PC-3 (cell line): ENCODE measurements around the gene PGBD5. TPM values are rescaled to one million over a fixed set of nuclear protein-coding genes. Genes with fewer than 3 reads are reported as not detected.

Source experiments
- ATAC-seq: fragments of 200-7000 bp; cut with Tn5 transposase; 2 replicates; pipeline ENCODE4 v1.9.1; 2020; ENCODE audit warnings: mild to moderate bottlenecking, moderate library complexity
- BruUV-seq: library from RNA; stranded (reverse); fragments of 400-500 nt; replicated peaks from 2 replicates; lab custom pipeline; 2021; lab: Mats Ljungman, UMichigan
- CTCF ChIA-PET: fragments of 300-600 bp; sonication (Branson Sonifier 250); formaldehyde crosslinking; loops from one replicate; lab custom pipeline; 2022; ENCODE audit warnings: antibody characterized with exemption; lab: Charles Lee
- POLR2A ChIA-PET: fragments of 300-600 bp; sonication (Branson Sonifier 250); formaldehyde crosslinking; loops from one replicate; lab custom pipeline; 2022; ENCODE audit warnings: antibody characterized with exemption; ENCODE audit not compliant: unreplicated experiment; lab: Charles Lee
- DNase-seq: peaks from one replicate; pipeline ENCODE4 v3.0.0-alpha.2; 2015
- H2AFZ ChIP-seq: fragments of 300-600 bp; sonication (generic); 2 replicates; pipeline ENCODE4 v1.6.0; 2016; ENCODE audit warnings: antibody characterized with exemption, low read length
- H3F3A ChIP-seq: fragments of 300-600 bp; sonication (generic); one replicate; pipeline ENCODE4 v1.6.0; 2017; ENCODE audit warnings: antibody characterized with exemption, low read length, control low read depth, mild to moderate bottlenecking; ENCODE audit not compliant: unreplicated experiment
- H3K27ac ChIP-seq: fragments of 300-600 bp; sonication (generic); 2 replicates; pipeline ENCODE4 v1.5.1; 2016; ENCODE audit warnings: mild to moderate bottlenecking, low read length
- H3K27me3 ChIP-seq: fragments of 300-600 bp; sonication (generic); 2 replicates; pipeline ENCODE4 v1.6.1; 2016; ENCODE audit warnings: low read length, mixed read lengths
- H3K36me3 ChIP-seq: fragments of 300-600 bp; sonication (generic); 2 replicates; pipeline ENCODE4 v1.6.1; 2016; ENCODE audit warnings: low read depth, mixed run types, low read length, mixed read lengths
- H3K4me1 ChIP-seq: fragments of 300-600 bp; sonication (generic); 2 replicates; pipeline ENCODE4 v1.5.1; 2016; ENCODE audit warnings: low read length; ENCODE audit not compliant: insufficient read depth
- H3K4me2 ChIP-seq: fragments of 300-600 bp; sonication (generic); 2 replicates; pipeline ENCODE4 v1.6.0; 2016; ENCODE audit warnings: low read length
- H3K4me3 ChIP-seq: fragments of 300-600 bp; sonication (generic); 2 replicates; pipeline ENCODE4 v1.5.1; 2016; ENCODE audit warnings: mild to moderate bottlenecking, low read length, mixed read lengths
- H3K79me2 ChIP-seq: fragments of 300-600 bp; sonication (generic); 2 replicates; pipeline ENCODE4 v1.6.1; 2017; ENCODE audit warnings: low read length, mixed read lengths
- H3K9ac ChIP-seq: fragments of 300-600 bp; sonication (generic); 2 replicates; pipeline ENCODE4 v1.6.0; 2016; ENCODE audit warnings: mild to moderate bottlenecking, low read length
- H3K9me2 ChIP-seq: fragments of 300-600 bp; sonication (generic); replicated peaks from 2 replicates; pipeline ENCODE4 v1.6.1; 2016; ENCODE audit warnings: mixed run types, low read length, mixed read lengths
- H3K9me3 ChIP-seq: fragments of 300-600 bp; sonication (generic); 2 replicates; pipeline ENCODE4 v1.6.1; 2016; ENCODE audit warnings: low read length, mixed read lengths
- H4K20me1 ChIP-seq: fragments of 300-600 bp; sonication (generic); 2 replicates; pipeline ENCODE4 v1.6.1; 2016; ENCODE audit warnings: low read length, mixed read lengths
- EZH2 ChIP-seq: fragments of 300-600 bp; sonication (generic); IDR thresholded peaks from one replicate; pipeline ENCODE4 v1.6.1; 2017; ENCODE audit warnings: antibody characterized with exemption, mild to moderate bottlenecking, low read length; ENCODE audit not compliant: unreplicated experiment
- EZH2phosphoT487 ChIP-seq: fragments of 300-600 bp; sonication (generic); IDR thresholded peaks from 2 replicates; pipeline ENCODE4 v1.6.1; 2018; ENCODE audit warnings: mild to moderate bottlenecking, antibody characterized with exemption, low read length, borderline replicate concordance
- intact Hi-C: fragments of 100-400 bp; cut with micrococcal nuclease; formaldehyde crosslinking; loops from 2 replicates; pipeline ENCODE4 v1.9.0; 2023
- total RNA-seq: library from RNA; depleted of rRNA; stranded (reverse); fragments of >200 nt; gene quantifications from 2 replicates; pipeline ENCODE4 v1.2.3, GENCODE V29; 2014
- TF ChIP-seq, protein P1 (sequence below): fragments of 300-600 bp; sonication (generic); conservative IDR thresholded peaks from 2 replicates; pipeline ENCODE4 v1.5.1; 2017; ENCODE audit warnings: antibody characterized with exemption, low read depth, mild to moderate bottlenecking, low read length

PGBD5 gene
- total RNA-seq, 1 experiment from 2014 or later: under 0.01 TPM

- ATAC-seq (0 out of 2 replicates have a peak, but pooled peaks have one; percentile 14), DNase-seq (no peak)
- Histone ChIP-seq H3K36me3 (no peaks in the 10 kb centered on the region), H3K9me2 (no peaks in the 10 kb centered on the region), H3K4me3 (no peak overlapping the region), H3K9ac (no peak overlapping the region), H3K79me2 (no peaks in the 10 kb centered on the region), H3K4me2 (no peak overlapping the region), H3F3A (no peaks in the 10 kb centered on the region), H3K4me1 (no peaks in the 10 kb centered on the region), H2AFZ (no peak overlapping the region), H3K27me3 (peaks cover 8% of the 10 kb centered on the region), H4K20me1 (no peaks in the 10 kb centered on the region), H3K9me3 (no peaks in the 10 kb centered on the region), H3K27ac (no peak overlapping the region)
- intact Hi-C loops: no loop called here
- BruUV-seq: no TSS peak
- ChIA-PET CTCF (no interaction called here), POLR2A (no interaction called here)
- TF ChIP-seq EZH2: no peak
- TF ChIP-seq, protein P1, sequence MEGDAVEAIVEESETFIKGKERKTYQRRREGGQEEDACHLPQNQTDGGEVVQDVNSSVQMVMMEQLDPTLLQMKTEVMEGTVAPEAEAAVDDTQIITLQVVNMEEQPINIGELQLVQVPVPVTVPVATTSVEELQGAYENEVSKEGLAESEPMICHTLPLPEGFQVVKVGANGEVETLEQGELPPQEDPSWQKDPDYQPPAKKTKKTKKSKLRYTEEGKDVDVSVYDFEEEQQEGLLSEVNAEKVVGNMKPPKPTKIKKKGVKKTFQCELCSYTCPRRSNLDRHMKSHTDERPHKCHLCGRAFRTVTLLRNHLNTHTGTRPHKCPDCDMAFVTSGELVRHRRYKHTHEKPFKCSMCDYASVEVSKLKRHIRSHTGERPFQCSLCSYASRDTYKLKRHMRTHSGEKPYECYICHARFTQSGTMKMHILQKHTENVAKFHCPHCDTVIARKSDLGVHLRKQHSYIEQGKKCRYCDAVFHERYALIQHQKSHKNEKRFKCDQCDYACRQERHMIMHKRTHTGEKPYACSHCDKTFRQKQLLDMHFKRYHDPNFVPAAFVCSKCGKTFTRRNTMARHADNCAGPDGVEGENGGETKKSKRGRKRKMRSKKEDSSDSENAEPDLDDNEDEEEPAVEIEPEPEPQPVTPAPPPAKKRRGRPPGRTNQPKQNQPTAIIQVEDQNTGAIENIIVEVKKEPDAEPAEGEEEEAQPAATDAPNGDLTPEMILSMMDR: no peak
- TF ChIP-seq EZH2phosphoT487: no peak
Measured at GRCh38 chr1:230287674-230288315, 138.3 kb downstream of the PGBD5 start.

- BruUV-seq: no TSS peak
- H3K4me2 ChIP-seq: no peak overlapping the region
- H3K36me3 ChIP-seq: peaks cover 5% of the 10 kb centered on the region; the same call in 1 of the 2 replicates
- no peak overlapping the region for H3K4me3 ChIP-seq
- no peaks in the 10 kb centered on the region for H3K79me2 ChIP-seq
- H3K9me2 ChIP-seq: no peaks in the 10 kb centered on the region
- ChIA-PET POLR2A (no interaction called here), CTCF (no interaction called here)
- H3K27ac ChIP-seq: no peak overlapping the region
- H2AFZ ChIP-seq: no peak overlapping the region
- H3K9me3 ChIP-seq: no peaks in the 10 kb centered on the region
- H3K27me3 ChIP-seq: no peaks in the 10 kb centered on the region
- no peak for TF ChIP-seq EZH2
- TF ChIP-seq, protein P1: no peak
- no peak for TF ChIP-seq EZH2phosphoT487
- H3K4me1 ChIP-seq: no peaks in the 10 kb centered on the region
- H3K9ac ChIP-seq: no peak overlapping the region
- DNase-seq (no peak), ATAC-seq (no peak)
- H3F3A ChIP-seq: no peaks in the 10 kb centered on the region
- no peaks in the 10 kb centered on the region for H4K20me1 ChIP-seq
- intact Hi-C loops: no loop called here
Measured at GRCh38 chr1:230286890-230287269, 139.3 kb downstream of the PGBD5 start.

DNA sequence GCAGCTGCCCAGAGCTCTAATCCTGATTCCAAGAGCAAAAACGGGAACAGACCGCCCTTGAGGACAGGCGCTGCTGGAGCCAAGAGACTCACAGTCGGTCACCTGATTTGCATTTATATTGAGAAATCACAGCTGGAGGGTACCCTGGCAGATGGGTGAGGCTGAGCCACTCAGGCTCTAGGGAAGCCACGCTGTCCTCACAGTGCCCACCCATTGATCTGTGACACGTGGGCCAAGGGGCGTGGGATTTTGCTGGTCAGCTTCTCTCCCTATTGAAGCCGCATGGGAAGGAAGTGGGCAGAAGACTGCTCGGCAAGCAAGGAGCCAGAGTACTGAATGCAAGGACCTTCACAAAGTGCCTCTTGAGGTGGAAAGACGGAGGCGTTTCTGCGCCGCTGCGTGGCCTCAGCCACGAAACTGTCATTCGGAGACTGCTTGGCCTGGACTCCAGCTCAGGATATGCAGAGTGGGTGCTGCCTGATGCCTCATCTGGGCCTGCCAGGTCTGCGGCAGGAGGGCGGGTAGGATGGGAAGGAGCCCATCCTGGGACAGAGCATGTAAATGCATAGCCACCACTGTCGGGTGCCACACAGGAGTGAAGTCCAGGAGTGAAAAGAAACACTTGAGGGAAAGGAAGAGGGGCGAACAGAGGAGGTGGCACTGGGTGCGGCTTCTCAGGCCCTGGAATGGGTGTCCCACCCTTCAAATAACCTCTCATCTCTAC is 139.8 kb downstream of the PGBD5 start:
- no peak for ATAC-seq

More for the DNA sequence above, 139.8 kb downstream of the PGBD5 start:
- no peak for DNase-seq
- Histone ChIP-seq H3K36me3 (peaks cover 5% of the 10 kb centered on the region; the same call in 1 of the 2 replicates), H3K4me3 (no peak overlapping the region), H3K27ac (no peak overlapping the region), H4K20me1 (no peaks in the 10 kb centered on the region), H3K4me2 (no peak overlapping the region), H2AFZ (no peak overlapping the region), H3K9me2 (no peaks in the 10 kb centered on the region), H3F3A (no peaks in the 10 kb centered on the region), H3K27me3 (no peaks in the 10 kb centered on the region), H3K9me3 (no peaks in the 10 kb centered on the region), H3K9ac (no peak overlapping the region), H3K4me1 (no peaks in the 10 kb centered on the region), H3K79me2 (no peaks in the 10 kb centered on the region)
- TF ChIP-seq, protein P1: no peak
- no peak for TF ChIP-seq EZH2
- no peak for TF ChIP-seq EZH2phosphoT487
- ChIA-PET POLR2A (no interaction called here), CTCF (no interaction called here)
- intact Hi-C loops: no loop called here
- BruUV-seq: no TSS peak
